H1 (cell line): ENCODE results near the gene CADM2. TPM values are rescaled to one million over a fixed set of nuclear protein-coding genes. Genes with fewer than 3 reads are reported as not detected.

Experiments used
- ASH2L ChIP-seq: fragments of 200-600, 300-600 bp; sonication (generic); IDR thresholded peaks from one replicate; pipeline ENCODE4 v1.7.1; 2017; ENCODE audit warnings: low read length
- ATF2 ChIP-seq: IDR thresholded peaks from 2 replicates; pipeline ENCODE4 v1.6.1; 2012; ENCODE audit warnings: low read length, inconsistent platforms
- BCL11A ChIP-seq, 2 experiments: IDR thresholded peaks; one replicate each; pipeline ENCODE4 v1.6.1; 2011; ENCODE audit warnings: low read depth in 2 of 2, low read length in 2 of 2, mild to moderate bottlenecking in 2 of 2
- CBX5 ChIP-seq: fragments of 300-800, 300-1000 bp; sonication (generic); IDR thresholded peaks from 2 replicates; pipeline ENCODE4 v1.7.1; 2016; ENCODE audit warnings: antibody characterized with exemption, low read length, low read depth
- CHD1 ChIP-seq: IDR thresholded peaks from 2 replicates; pipeline ENCODE4 v1.6.1; 2012; ENCODE audit warnings: low read depth, low read length, improper control_type of control experiment
- CHD2 ChIP-seq: IDR thresholded peaks from 2 replicates; pipeline ENCODE4 v1.6.1; 2012; ENCODE audit warnings: low read length, improper control_type of control experiment
- CREB1 ChIP-seq: IDR thresholded peaks from 2 replicates; pipeline ENCODE4 v1.6.1; 2012; ENCODE audit warnings: inconsistent platforms
- HDAC2 ChIP-seq, 2 experiments: fragments of 300-600 bp in 1 of 2; sonication (generic) in 1 of 2; IDR thresholded peaks; 2 replicates each; pipeline ENCODE4 v1.6.1; 2011 to 2012; ENCODE audit warnings: low read depth in 2 of 2, low read length in 2 of 2, mild to moderate bottlenecking in 2 of 2, moderate library complexity in 2 of 2, borderline replicate concordance in 1 of 2, inconsistent platforms in 1 of 2
- KDM1A ChIP-seq: fragments of 200-600, 300-600 bp; sonication (generic); IDR thresholded peaks from 2 replicates; pipeline ENCODE4 v1.7.1; 2016; ENCODE audit warnings: mild to moderate bottlenecking, low read length, borderline replicate concordance
- MAFK ChIP-seq: IDR thresholded peaks from 2 replicates; pipeline ENCODE4 v1.6.1; 2012; ENCODE audit warnings: low read depth, mild to moderate bottlenecking, improper control_type of control experiment, low read length
- RBBP5 ChIP-seq: IDR thresholded peaks from 2 replicates; pipeline ENCODE4 v1.7.1; 2012; ENCODE audit warnings: low read depth, mild to moderate bottlenecking, inconsistent platforms, low read length, moderate library complexity, borderline replicate concordance
- RFX5 ChIP-seq: IDR thresholded peaks from 2 replicates; pipeline ENCODE4 v1.6.1; 2011; ENCODE audit warnings: low read depth, low read length, improper control_type of control experiment, borderline replicate concordance
- SRF ChIP-seq: IDR thresholded peaks from 2 replicates; pipeline ENCODE4 v1.6.1; 2011; ENCODE audit warnings: mild to moderate bottlenecking, low read depth, low read length, moderate library complexity
- SUZ12 ChIP-seq: fragments of 200-600 bp; sonication (generic); IDR thresholded peaks from 2 replicates; pipeline ENCODE4 v1.6.1; 2012; ENCODE audit warnings: mild to moderate bottlenecking, inconsistent platforms, low read length, moderate library complexity, mixed read lengths
- TAF1 ChIP-seq: IDR thresholded peaks from 2 replicates; pipeline ENCODE4 v1.6.1; 2011; ENCODE audit warnings: mild to moderate bottlenecking, low read depth, low read length
- polyA plus RNA-seq, 7 experiments: library from polyadenylated mRNA; depleted of rRNA in 3 of 7; stranded (reverse) in 5 of 7; unstranded in 2 of 7; fragments of >200 nt in 5 of 7; fragments of 200-250 nt in 2 of 7; gene quantifications; 1 replicate in 5 of 7; 2 replicates in 1 of 7; 4 replicates in 1 of 7; pipeline versions ENCODE4 v1.2.1 to v1.2.3, GENCODE V29; 2011 to 2013; ENCODE audit warnings: missing spikeins in 2 of 7, mixed read lengths in 2 of 7
- total RNA-seq: library from RNA; stranded (reverse); fragmentation: NEBNext Ultra II Directional; extraction: Animal tissue kit (Norgen Biotek cat#: 25700); gene quantifications from 2 replicates; pipeline ENCODE4 v1.2.1, GENCODE V29; 2021

CADM2 gene
- total and polyA plus RNA-seq, 2 of the 8 experiments (the other 6 are each of a cell fraction or from before 2014, with no cell fraction given): 14.9 to 20.9 TPM

GRCh38 chr3:85697156-85697555, 738.4 kb downstream of the CADM2 start (continued):
- TF ChIP-seq TAF1 (no peak), RBBP5 (no peak), CBX5 (no peak), KDM1A (no peak), ATF2 (no peak), CHD2 (no peak), SUZ12 (no peak), RFX5 (no peak), ASH2L (no peak), CHD1 (no peak), MAFK (no peak), BCL11A (IDR thresholded peaks at IDR 0.05; ENCODE audit: low read depth in 2 of 2, low read length in 2 of 2) (no peak), HDAC2 (IDR thresholded peaks at IDR 0.05; ENCODE audit: borderline replicate concordance in 1 of 2, low read depth in 2 of 2, low read length in 2 of 2) (no peak), CREB1 (no peak), SRF (no peak)
- TF ChIP-seq, all 59 proteins: peak for 0
